ENCODE measurements around the gene CEP112. TPM values are rescaled to one million over a fixed set of nuclear protein-coding genes. Genes with fewer than 3 reads are reported as not detected.

Gene CEP112
- polyA plus RNA-seq, 1 experiment: 5.7 TPM

GRCh38 chr17:65975878-65976277, 216.1 kb downstream of the CEP112 start:
- Histone ChIP-seq H3K27me3 (ENCODE audit: control insufficient read depth, insufficient read depth, low read length) (no peaks in the 10 kb centered on the region), H3K4me3 (ENCODE audit: low read depth, low read length) (no peak overlapping the region), H3K27ac (ENCODE audit: low read depth, low read length) (no peak overlapping the region), H3K9me3 (ENCODE audit: control insufficient read depth, insufficient read depth, low read length) (no peaks in the 10 kb centered on the region)
- TF ChIP-seq, protein P1, sequence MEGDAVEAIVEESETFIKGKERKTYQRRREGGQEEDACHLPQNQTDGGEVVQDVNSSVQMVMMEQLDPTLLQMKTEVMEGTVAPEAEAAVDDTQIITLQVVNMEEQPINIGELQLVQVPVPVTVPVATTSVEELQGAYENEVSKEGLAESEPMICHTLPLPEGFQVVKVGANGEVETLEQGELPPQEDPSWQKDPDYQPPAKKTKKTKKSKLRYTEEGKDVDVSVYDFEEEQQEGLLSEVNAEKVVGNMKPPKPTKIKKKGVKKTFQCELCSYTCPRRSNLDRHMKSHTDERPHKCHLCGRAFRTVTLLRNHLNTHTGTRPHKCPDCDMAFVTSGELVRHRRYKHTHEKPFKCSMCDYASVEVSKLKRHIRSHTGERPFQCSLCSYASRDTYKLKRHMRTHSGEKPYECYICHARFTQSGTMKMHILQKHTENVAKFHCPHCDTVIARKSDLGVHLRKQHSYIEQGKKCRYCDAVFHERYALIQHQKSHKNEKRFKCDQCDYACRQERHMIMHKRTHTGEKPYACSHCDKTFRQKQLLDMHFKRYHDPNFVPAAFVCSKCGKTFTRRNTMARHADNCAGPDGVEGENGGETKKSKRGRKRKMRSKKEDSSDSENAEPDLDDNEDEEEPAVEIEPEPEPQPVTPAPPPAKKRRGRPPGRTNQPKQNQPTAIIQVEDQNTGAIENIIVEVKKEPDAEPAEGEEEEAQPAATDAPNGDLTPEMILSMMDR (IDR thresholded peaks at IDR 0.05; ENCODE audit: low read depth, low read length): no peak
- CTCF ChIA-PET: no interaction called here
- POLR2A ChIA-PET: no interaction called here
- no peak for DNase-seq (ENCODE audit: low read depth, low spot score)

DNA sequence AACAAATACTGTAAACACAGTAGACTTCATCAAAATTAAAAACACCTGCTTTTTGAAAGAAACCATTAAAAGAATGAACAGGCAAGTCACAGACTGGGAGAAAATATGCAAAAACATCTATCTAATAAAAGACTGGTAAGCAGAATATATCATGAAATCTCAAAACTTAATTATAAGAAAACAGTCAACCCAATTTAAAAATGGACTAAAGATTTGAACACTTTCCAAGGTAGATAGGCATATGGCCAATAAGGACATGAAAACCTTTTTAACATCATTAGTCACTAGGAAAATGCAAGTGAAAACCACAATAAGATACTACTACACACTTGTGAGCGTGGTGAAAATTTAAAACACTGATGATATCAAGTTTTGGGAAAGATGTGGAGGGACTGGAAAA, 218.7 kb downstream of the CEP112 start:
- Histone ChIP-seq H3K27me3 (ENCODE audit: control insufficient read depth, insufficient read depth, low read length) (no peaks in the 10 kb centered on the region), H3K4me3 (ENCODE audit: low read depth, low read length) (no peak overlapping the region), H3K27ac (ENCODE audit: low read depth, low read length) (no peak overlapping the region), H3K9me3 (ENCODE audit: control insufficient read depth, insufficient read depth, low read length) (no peaks in the 10 kb centered on the region)
- CTCF ChIA-PET: no interaction called here
- no peak for DNase-seq (ENCODE audit: low read depth, low spot score)
- POLR2A ChIA-PET: no interaction called here
- TF ChIP-seq, protein P1 (IDR thresholded peaks at IDR 0.05; ENCODE audit: low read depth, low read length): no peak

GRCh38 chr17:65967372-65967771, 224.6 kb downstream of the CEP112 start:
- ChIA-PET POLR2A (no interaction called here), CTCF (interaction anchor here (0.7 kb wide), 1 partner anchor 182 kb away, joined by 3 read pairs; no protein-coding TSS in a partner anchor)
- TF ChIP-seq, protein P1 (IDR thresholded peaks at IDR 0.05; ENCODE audit: low read depth, low read length): no peak
- no peak for DNase-seq (ENCODE audit: low read depth, low spot score)
- no peak overlapping the region for H3K27ac ChIP-seq (ENCODE audit: low read depth, low read length)
- H3K4me3 ChIP-seq (ENCODE audit: low read depth, low read length): no peak overlapping the region
- H3K27me3 ChIP-seq (ENCODE audit: control insufficient read depth, insufficient read depth, low read length): no peaks in the 10 kb centered on the region
- H3K9me3 ChIP-seq (ENCODE audit: control insufficient read depth, insufficient read depth, low read length): no peaks in the 10 kb centered on the region

DNA sequence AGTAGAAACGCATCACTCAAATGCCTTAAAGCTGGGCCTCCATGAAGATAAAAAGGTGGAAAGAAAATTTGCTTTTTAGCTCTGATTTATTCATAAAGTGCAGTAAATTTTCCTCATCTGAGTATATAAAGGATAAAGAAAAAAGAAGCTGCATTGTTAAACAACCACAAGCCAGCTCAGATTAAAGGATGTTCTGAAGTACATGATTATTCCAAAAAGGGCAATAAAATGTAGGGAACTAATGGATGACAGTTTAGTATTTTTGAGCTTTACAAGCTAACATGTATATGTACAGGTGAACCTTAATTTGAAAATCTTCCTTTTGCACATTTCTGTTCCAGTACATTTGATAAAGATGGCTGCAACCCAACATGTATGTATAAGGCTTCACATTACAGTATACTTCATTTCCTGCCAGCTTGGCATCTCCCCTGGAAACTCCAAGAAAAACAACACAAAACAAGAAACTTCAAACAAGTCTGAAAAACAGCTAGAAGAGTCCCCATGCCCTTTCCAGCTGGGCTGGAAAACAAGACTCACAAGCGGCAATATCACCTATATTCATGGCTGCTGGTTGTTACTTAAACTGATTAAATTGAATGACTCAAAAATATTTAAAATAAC, 225.7 kb downstream of the CEP112 start:
- H3K9me3 ChIP-seq (ENCODE audit: control insufficient read depth, insufficient read depth, low read length): no peaks in the 10 kb centered on the region
- CTCF ChIA-PET: interaction anchor here (1.1 kb wide), 1 partner anchor 672 kb away, joined by 3 read pairs; no protein-coding TSS in a partner anchor
- DNase-seq (ENCODE audit: low read depth, low spot score): no peak
- no peak overlapping the region for H3K4me3 ChIP-seq (ENCODE audit: low read depth, low read length)
- H3K27ac ChIP-seq (ENCODE audit: low read depth, low read length): no peak overlapping the region
- TF ChIP-seq, protein P1 (IDR thresholded peaks at IDR 0.05; ENCODE audit: low read depth, low read length): no peak
- POLR2A ChIA-PET: no interaction called here
- no peaks in the 10 kb centered on the region for H3K27me3 ChIP-seq (ENCODE audit: control insufficient read depth, insufficient read depth, low read length)

DNA sequence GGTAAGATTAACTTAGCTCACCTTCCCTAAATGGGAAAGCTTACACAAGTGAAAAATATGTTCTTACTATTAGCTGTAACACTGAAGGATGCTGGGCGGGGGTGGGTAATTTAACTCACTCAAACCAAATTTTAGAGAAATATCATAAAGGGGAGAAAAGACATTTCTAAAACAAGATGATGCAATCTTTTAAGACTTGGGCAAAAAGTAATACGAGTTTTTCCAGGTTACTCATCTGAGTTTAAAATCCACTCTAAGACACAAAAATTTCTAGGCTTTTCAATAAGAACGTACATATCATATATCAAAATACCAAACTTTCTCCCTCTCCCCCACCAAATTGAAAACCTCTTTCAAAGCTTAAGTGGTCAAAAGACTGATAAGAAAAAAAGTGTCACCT, 228.8 kb downstream of the CEP112 start:
- Histone ChIP-seq H3K9me3 (ENCODE audit: control insufficient read depth, insufficient read depth, low read length) (peaks cover 15% of the 10 kb centered on the region), H3K27ac (ENCODE audit: low read depth, low read length) (no peak overlapping the region), H3K4me3 (ENCODE audit: low read depth, low read length) (no peak overlapping the region), H3K27me3 (ENCODE audit: control insufficient read depth, insufficient read depth, low read length) (no peaks in the 10 kb centered on the region)
- CTCF ChIA-PET: no interaction called here
- DNase-seq (ENCODE audit: low read depth, low spot score): no peak
- POLR2A ChIA-PET: no interaction called here
- TF ChIP-seq, protein P1 (IDR thresholded peaks at IDR 0.05; ENCODE audit: low read depth, low read length): no peak

Measured in AG04450 (cell line).